ENCODE results near the gene TRIM63.

The TRIM63 gene

DNA sequence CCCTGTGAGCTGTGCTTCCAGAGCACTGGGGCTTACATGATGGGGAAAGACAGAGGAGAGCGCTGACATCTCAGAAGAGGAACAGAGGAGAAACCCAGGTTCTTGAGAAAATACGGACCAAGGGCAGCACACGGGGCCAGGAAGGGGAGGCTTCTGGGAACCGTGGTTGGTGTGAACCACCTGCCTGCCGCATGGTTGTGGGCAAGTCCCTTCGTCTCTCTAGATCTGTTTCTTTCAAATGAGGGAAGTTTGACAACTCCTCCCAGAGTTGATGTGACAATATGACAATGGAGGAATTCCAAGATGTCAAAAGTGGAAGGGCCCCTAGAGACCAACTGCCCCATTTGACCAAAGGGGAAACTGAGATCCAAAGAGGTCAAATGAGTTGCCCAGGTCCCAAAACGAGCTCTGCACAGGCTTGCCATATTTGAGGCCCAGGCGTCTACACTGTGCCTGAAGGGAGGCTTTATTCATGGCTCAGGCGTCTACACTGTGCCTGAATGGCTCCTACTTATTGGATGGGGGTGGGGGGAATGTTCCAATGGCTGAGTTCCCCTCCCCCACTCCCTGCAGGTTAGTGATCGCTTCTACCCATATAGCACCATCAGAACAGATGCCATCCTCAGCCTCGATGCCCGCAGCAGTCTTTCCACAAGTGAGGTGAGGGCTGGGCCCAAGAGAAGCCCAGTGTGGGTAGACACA lies 34.6 kb downstream of the TRIM63 start:
- no peak for DNase-seq

DNA sequence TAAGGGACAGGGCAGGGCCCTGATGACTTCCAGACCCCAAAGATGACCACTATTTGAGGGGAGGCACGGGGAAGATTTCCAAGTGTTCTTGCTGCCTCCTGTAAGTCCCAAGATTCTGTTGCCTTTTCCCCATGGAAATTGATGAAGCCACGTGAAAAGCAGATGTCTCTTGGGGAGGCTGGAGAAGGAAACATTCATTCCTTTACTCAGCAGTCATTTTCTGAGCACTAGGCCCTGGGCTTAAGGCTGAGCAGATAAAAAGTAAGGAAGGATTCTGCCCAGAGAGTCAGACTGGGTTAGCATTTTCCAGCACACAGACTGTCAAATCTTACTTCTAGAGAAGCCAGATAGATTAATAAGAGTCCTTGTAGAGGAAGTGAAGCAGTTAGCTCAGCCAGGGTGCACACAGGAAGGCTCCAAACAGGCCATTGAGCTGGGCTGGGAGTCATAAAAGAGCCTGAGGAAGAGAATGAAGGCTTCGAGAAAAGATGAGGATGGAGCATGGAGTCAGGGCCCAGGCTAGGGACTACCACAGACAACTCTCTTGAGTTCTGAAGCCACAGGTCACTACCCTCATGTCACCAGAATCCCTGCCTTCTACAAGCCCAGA lies 35.7 kb downstream of the TRIM63 start:
- no peak for DNase-seq

DNA sequence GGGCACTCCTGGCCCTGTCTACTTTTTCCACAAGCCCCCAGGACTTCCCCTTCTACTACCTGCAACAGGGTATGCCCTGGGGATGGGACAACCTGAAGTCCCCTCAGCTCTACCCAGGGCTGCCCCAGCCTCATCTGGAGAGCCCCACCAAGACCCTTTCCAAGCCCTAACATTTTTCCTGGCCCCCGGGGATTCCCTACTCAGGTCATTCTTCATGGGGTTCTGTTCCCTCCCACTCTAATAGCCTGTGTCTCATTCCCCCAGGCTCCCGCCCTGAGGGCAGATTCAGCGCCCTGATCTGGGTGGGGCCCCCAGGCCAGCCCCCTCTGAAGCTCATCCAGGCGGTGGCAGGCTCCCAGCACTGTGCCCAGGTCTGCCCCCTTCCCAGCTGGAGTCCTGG lies 36.2 kb downstream of the TRIM63 start:
- no peak for DNase-seq

DNA sequence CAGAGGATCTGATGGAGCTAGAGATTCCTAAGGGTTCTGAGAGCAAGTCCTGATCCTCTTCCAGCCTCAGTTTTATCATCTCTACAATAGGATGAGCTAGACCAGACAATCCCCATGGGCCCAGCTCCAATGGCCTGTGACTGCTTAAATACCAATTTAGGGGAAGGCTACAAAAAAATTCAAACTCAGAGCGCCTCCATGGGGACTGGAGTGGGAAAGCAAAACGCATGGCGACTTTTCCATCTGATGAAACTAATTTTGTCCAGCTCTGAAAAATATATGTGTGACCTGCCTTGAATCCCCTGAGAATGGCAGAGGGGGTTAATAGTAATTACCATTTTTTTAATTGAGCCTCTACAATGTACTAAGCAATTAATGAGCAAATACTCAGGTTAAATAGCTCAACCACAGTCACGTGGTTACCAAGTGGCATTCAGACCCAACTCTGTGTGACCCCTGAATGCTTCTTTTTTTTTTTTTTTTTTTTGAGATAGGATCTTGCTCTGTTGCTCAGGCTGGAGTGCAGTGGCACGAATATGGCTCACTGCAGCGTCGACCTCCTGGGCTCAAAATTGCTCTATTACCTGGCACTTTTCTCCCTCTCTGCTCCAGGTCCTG lies 37.5 kb downstream of the TRIM63 start:
- peak; percentile 29 for DNase-seq

DNA sequence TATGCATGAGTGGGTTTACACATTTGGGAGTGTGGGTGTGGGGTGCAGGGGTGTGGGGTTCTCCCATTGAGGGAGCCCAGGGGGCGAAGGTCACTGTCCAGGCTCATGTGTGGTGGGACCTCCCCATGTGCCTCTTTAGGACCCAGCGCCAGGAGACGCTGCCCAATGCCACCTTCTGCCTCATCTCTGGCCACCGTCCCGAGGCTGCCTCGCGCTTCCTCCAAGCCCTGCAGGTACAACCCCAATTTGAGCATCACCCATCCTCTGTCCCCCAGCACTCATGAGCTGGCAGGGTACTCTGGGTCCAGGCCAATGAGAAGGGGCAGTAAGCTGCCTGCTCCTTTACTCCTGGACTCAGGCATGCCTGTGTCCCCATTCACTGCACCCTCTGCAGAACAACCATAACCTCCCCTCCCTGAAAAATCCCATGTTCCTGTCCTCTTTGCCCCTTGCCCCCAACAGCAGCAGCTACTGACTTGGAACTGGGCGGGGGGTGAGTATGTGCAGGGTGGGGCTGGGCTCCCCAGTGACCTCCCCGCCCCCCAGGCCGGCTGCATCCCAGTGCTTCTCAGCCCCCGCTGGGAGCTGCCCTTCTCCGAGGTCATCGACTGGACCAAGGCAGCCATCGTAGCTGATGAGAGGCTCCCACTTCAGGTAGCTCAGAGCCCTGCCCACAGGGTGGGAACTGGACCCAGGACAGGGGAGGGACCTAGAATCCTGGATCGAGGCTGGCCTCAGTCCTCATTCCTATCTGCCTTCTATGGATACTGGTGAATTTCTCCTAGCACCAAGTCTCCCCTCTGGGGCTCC lies 38.2 kb downstream of the TRIM63 start:
- DNase-seq = no peak

DNA sequence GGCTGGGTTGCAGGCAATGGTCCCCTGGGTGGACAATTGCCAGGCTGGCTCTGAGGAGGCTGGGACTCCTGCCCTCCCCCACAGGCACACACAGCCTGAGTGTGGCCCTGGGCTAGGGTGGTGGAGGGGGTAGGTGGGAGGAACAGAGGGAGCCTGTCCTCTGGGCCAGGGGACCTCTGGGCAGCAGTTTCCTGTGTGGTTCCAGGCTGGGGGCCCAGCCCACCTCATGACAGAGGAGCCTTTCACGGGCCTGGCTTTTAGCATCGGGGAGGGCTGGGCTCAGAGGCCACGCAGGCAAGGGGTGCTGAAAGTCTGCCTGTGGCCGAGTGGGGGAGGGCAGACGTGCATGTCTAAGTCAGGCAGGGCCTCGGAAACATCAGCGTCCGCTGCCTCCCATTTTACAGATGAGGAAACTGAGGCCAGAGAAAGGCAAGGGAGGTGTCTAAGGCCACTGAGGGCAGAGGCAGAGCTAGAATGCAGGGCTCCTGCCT lies 38.9 kb downstream of the TRIM63 start:
- no peak for DNase-seq

DNA sequence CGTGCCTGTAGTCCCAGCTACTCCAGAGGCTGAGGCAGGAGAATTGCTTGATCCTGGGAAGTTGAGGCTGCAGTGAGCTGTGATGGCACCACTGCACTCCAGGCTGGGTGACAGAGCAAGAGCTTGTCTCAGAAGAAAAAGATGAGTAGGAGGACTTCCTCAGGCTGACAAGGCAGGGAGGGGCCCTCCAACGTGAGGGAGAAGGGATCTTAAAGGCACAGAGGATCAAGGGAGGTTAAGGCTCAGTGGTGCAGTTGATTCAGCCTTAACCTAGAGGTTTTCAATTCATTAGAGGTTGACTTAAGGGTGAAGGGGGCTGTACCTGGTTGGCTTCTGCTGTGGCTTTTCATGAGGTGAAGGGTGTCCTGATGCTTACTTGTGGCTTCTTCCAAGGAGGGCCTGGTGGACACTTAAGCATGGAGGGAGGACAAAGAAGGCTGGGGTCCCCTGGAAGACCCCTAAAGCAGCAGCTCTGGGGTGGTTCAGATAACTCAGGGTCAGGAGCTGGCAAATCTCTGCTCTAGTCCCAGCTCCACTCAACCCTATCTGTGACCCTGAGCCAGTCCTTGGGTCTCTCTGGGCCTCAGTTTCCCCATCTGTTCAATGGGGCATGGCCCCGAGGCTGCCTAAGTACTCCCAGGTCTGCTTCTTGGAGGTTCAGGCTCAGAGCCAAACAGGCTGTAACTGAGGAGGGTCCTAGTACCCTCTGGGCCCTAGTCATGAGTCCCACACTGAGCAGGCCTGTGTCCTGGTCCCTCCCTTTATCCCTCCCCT lies 39.5 kb downstream of the TRIM63 start:
- DNase-seq = no peak

DNA sequence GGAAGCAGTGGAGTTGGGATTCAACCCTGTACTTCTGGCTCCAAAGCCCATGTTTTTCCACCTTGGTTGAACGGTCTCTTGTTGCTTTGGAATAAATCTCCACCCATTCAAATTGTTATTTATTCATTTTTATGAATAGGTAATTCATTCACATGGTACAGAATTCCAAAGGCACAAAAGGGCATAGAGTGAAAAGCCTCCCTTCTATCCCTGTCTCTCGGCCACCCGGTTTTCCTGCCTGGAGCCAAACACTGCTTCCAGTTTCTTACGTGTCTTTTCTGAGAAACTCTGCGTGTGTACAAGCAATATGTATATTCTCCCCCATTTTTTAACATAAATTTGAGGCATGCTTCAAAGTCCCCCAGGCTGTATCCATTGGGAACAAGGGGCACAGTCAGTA lies 41.9 kb downstream of the TRIM63 start:
- no peak for DNase-seq

DNA sequence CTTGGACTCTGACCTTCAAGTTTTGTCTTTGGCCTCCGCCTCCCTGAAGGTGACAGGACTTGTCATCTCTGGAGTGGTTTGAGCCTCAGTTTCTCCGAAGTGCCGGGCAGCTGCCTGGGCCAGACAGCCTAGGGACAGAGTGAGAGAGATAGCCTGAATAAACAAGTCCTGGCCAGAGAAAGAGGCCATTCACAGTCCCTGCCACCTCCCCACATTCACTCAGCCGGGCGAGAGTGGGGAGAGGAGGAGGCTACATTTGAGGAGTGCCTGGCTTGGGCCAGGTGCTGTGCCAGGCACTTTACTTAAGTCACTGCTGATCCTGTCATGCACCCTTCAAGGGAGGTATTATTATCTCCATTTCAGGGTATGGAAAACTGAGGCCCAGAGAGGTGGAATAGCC lies 42.4 kb downstream of the TRIM63 start:
- no peak for DNase-seq

DNA sequence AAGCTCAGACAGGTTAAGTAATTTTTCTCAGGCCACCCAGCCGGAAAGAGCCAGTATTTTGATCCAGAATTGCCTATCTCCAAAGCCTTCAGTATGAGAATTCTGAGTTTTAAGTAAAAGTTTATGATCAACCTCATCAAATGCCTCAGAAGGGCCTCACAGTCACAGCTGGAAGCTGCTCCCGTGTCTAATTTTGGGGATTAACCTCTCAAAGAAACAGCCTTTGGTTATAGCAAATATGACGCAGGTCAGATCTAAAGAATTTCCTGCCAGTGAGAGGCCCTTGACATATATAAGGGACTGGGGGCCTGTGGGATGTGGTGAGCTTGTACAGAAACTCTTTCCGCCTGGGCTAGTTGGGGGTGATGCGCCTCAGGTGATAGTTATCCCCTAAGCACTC lies 43.6 kb downstream of the TRIM63 start:
- no peak for DNase-seq

DNA sequence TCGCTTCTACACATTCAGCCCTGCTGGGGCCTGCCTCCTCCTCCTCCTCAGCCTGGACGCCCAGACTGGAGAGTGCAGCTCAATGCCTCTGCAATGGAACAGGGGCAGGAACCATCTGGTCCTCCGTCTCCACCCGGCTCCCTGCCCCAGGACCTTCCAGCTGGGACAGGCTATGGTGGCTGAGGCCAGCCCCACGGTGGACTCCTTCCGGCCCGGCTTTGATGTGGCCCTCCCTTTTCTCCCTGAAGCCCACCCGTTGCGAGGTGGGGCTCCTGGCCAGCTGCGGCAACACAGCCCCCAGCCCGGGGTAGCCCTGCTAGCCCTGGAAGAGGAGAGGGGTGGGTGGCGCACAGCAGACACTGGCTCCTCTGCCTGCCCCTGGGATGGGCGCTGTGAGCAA lies 44.4 kb downstream of the TRIM63 start:
- no peak for DNase-seq

DNA sequence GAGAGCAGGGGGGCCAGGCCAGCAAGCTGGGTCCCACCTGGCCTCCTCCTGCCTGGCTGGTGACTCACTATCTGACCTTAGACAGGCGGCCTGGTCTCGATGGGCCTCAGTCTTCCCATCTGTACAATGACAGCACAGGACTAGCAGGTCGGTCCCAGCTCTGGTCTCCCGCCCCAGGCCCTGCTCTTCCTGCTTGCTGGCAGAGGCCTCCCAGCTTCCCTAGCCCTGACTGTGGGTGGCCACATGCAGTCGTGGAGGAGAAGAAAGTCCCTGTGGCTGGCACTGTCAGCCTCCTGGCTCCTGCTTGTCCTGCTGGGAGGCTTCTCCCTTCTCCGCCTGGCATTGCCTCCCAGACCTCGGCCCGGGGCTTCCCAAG lies 45.0 kb downstream of the TRIM63 start:
- DNase-seq = no peak

DNA sequence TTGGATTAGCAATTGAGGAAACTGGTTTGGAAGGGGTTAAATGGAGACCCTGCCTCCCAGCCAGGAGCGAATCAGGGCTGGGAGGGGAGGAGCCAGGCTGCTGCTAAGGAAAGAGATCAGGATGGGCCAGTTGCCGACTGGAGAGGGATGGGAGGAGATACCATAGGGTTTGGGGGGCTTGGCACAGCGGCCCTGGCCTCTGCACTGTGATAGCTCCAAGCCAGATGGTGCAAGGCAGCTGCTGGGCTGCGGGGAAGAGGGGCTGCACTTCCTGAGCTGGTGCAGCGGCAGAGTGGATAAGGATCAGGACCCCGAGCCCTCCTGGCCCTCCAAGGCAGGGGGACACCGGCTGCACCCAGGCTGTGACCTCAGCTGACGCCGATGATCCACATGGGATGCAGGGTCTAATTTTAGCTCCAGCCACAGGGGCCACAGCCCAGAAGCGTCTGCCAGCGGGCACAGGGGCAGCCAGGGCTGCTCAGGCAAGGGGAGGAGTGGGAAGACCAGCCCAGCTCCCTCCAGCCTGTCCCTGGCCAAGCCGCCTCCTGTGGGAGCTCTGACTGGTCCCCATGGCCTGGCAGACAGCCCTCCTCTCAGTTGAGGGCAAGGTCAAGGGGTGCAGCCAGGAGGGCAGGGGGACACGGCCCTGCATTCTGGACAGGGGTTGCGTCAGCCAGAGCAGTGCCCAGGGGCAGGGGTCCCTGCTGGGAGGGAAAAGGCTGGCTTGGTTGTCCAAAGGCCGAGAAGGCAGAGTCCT lies 45.6 kb downstream of the TRIM63 start, which contains the start of gene EXTL1:
Gene EXTL1, plus strand, starts transcription at position 129 of the 757 bp plus-strand sequence. CDS start 872 bp downstream, outside the sequence.
- peak; percentile 92 for DNase-seq

DNA sequence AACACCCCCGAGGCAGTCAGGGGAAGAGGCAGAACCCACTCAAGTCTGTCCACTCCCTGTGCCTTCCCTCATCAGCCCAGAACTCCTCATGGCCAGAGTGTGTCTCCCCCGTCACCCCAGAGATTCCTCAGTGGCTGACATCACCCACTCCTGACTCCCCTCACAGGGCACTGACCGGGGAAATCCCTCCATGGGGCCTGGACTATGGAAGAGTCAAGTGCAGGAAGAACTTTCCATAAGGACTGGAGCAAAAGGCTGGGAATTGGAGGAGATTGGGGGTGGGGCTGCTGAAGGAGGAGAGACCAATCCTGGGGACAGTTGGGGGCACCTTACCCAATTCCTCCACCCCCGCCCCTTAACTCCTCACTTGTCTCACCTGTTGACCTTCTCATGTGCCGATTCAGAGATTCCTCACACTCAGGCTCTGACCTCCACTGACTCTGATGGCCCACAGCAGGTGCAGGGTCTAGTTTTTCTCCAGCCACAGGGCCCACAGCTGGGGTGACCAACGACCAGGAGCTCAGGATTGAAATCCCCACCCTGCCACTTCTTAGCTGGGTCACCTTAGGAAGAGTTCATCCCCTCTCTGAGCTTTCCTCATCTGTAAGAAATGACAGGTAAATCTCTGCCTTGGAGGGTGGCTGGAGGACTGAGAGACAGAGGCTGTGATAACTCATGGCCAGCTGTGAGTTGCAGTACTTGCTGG lies 46.3 kb downstream of the TRIM63 start:
- DNase-seq = no peak

DNA sequence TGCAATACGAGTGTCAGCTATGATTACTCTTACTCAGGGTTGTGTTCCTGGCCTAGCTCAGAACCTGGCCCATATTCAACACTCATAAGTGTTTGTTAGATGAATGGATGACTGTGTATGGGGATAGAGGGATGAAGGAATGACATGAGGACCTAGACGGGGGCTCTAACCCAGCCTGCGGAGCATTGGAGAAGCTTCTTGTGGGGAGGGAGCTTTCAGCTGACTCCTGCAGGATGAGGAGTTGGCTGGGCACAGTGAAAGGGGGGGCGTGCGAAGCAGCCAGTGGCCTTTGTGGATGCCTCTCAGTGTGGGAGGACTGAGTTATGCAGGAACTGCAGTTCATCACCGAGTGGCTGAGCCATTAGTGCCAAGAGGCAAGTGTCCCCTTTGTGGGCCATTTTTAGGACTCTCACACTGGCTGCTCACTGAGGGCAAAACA lies 47.1 kb downstream of the TRIM63 start:
- no peak for DNase-seq

DNA sequence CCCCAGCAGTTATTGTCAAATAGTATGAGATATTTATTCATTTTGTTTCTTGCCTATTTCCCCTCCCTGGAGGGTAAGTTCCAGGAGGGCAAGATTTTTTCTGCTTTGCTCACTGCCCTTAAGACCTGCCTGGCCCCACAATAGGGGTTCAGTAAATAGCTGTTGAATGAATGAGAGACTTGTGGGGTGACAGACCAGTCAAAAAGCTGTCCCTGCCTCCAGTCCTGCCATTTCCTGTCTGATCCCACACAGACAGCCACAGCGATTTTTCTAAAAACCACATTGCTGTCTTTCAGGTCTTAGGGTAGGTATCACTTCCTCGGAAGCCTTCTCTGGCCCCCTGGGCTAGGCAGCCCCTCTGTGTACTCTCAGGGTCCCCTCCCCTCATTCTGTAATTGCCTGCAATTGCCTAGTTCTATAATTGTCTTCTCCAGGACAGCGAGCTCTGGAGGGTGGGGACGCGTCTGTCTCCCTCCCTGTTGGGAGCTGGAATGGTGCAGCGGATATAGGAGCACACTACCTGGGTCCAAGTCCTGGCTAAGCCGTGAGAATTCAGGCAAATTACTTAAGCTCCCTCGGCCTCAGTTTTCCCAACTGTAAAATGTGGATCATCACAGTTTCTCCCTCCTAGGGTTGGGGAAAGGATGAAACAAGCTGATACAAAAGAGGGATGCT lies 47.7 kb downstream of the TRIM63 start:
- DNase-seq = no peak

DNA sequence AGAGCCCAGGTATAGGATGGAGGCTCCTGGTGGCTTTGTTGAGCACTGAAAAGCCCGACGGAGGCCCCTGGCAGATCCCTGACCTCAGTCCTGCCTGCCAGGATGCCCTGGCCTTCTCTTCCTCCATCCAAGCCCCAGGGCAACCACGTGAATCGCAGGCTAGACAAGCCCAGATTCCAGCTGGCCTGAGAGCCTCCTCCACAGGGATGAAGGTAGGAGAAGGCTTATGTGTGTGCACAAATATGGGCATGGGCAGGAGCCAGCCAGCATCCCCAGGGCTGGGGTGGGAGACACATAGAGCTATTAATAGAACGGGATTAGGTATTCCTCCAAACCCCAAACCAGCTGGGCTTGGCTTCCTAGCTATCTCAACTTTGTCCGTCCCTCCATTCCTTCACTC lies 49.8 kb downstream of the TRIM63 start:
- DNase-seq = no peak

DNA sequence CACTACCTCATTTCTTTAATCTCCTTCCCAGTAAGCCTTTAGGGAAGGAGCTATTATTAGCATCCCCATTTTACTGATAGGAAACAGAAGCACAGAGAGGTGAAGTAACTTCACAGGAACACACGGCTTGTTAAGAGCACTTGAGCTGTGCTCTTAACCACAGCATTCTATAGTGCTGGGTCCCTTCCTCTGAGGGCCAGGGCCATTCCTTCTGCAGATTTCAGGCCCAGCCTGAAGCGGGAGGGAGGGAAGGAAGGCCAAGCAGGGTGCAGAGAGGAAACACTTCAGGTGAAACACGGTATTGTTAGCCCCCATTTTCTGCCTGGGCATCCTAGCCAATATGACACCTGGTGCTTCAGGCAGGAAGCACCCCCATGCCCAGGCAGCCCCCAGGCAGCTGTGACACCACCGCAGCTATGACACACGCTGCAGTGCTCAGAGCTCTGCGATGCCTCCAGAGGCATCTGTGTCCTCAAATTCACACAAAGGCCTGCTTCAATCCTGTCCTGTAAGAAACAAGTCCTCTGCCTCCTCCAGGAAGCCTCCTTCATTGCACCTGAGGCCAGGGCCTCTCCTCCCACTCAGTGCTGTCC lies 50.4 kb downstream of the TRIM63 start:
- no peak for DNase-seq

DNA sequence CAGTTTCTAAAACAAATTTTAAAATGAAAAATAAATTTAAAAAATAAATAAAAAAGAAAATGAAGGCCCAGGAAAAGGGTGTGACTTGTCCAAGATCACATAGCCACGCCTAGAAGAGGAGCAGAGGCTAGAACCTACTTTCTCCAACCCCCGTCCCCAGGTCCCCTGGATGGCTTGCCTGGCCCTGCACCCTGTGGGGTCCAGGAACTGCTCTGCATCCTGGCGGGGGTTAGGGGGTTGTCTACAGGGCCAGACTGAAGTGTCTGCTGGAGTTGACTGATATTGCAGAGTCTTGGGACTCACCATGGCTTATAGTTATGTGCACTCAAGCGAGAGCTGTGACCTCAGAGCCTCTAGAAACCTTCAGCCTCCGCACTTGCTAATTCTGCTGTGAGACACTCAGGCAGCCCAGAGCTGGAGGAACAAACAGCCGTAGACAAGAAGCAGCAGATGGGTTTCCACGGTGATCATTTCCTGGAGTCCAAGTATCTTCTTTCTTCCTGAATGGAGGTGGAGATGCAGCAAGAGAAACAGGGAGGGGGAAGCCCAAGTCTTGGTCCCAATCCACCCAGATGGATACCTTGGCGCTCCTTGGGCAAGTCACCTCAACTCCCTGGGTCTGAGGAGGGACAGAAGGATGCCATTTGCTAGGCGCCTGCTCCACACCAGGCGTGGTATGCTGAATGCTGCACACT lies 51.0 kb downstream of the TRIM63 start:
- peak; percentile 32 for DNase-seq

Measured in NCI-H1694 treated with DMSO at 0.1 percent for 48 hours (cell line).